NT2/D1 (cell line): ENCODE measurements around the gene FHL5.

ENCODE experiments used
- SUZ12 ChIP-seq: IDR thresholded peaks from 2 replicates; pipeline ENCODE4 v1.6.1; 2011; ENCODE audit not compliant: insufficient read length, insufficient read depth; ENCODE audit errors: extremely low read depth
- YY1 ChIP-seq: IDR thresholded peaks from 2 replicates; pipeline ENCODE4 v1.6.1; 2011; ENCODE audit not compliant: insufficient read length, insufficient read depth
- ZNF274 ChIP-seq: IDR thresholded peaks from 2 replicates; pipeline ENCODE4 v1.6.1; 2011; ENCODE audit warnings: mild to moderate bottlenecking, low read depth, low read length

DNA sequence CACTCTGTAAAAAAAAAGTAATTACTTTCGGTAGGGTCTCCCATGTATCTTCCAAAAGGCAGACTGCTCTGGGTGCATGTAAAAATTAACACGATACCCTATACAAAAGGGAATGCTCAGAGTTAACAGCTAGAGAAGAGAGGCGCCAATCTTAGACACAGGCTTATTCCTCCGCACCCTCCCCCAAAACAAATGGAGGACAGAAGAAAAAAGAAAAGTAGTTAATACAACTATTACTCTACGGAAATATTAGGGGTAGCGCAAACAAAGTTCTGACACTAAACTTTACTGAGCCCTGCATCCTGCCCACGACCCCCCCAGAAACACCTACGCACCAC is 41.7 kb upstream of the FHL5 start:
- TF ChIP-seq ZNF274 (no peak), YY1 (no peak), SUZ12 (no peak)
